PC-9 (cell line): Measurements from ENCODE around the gene SLC23A1.

Source experiments
- CTCF ChIP-seq: fragments of 200-600 bp; sonication (generic); conservative IDR thresholded peaks from 2 replicates; pipeline ENCODE4 v1.6.1; 2017; ENCODE audit warnings: mixed run types, antibody characterized with exemption, mild to moderate bottlenecking, moderate library complexity
- EZH2 ChIP-seq: fragments of 200-600 bp; sonication (generic); IDR thresholded peaks from 2 replicates; pipeline ENCODE4 v1.8.0; 2017; ENCODE audit warnings: antibody characterized with exemption, low read depth

- TF ChIP-seq CTCF: no peak
- TF ChIP-seq EZH2: no peak
Measured at GRCh38 chr5:139413963-139414362, 30.9 kb upstream of the SLC23A1 start.
